ENCODE results near the gene ZIC4. TPM values are rescaled to one million over a fixed set of nuclear protein-coding genes. Genes with fewer than 3 reads are reported as not detected.

ZIC4 gene
- 0.10 and 0.84 TPM in 2 replicates for total RNA-seq (2014; rRNA removed; shearing (Covaris generic))

GRCh38 chr3:147406028-147406931, at the start of gene ZIC4:
TSS of gene ZIC4 (minus strand) at chr3:147406543. CDS start at chr3:147402797, 3,746 bp downstream.
- DNase-seq (ENCODE audit: low read depth) = no peak

- DNase-seq (ENCODE audit: low read depth) = no peak
These were observed 43.3 kb upstream of the ZIC4 start for GRCh38 chr3:147449669-147450068.

GRCh38 chr3:147447224-147447623, 40.9 kb upstream of the ZIC4 start:
- DNase-seq (ENCODE audit: low read depth) = no peak

- DNase-seq (ENCODE audit: low read depth) = no peak
These were observed 25.4 kb upstream of the ZIC4 start for GRCh38 chr3:147431751-147432150.

- no peak for DNase-seq (ENCODE audit: low read depth)
These were observed 22.4 kb upstream of the ZIC4 start for GRCh38 chr3:147428754-147429153.

DNA sequence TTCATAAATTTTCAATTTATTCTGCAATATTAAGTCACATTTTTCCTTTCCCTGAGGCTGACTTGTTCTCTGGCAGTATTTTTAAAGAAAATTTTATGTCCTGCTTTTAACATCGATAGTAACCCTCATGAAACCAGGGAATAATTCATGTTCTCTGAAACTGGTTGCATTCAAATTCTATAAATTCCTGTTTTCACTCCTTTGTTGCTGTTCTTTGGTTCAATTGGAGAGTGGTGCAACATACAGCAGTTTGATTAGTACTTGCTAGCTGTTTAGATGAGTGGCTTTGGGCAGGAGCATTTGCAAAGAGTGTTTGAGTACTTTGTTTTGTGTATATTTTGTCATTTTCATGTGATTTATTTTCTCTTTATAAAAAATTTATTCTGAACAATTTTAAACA, 22.0 kb upstream of the ZIC4 start:
- no peak for DNase-seq (ENCODE audit: low read depth)

DNA sequence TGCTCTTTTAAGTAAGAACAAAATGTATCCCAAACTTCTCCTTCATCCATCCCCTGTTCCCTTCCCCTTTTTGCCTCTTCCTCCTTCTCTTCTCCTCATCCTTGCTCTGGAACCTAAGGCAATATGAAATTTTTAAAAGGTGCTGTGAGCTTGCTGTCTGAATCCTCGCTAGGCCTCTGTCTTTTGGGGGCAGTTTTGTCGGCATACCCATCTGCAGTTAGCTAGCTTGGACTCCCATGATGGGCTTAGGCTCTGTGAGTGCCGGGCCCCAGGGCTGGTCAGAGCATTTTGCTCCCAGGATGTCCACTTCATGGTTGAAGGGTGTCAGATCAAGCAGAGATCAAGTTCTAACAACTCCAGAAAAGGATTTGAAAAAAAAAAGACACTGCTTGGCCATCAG, 21.4 kb upstream of the ZIC4 start:
- no peak for DNase-seq (ENCODE audit: low read depth)

GRCh38 chr3:147426931-147427330, 20.6 kb upstream of the ZIC4 start:
- DNase-seq (ENCODE audit: low read depth) = no peak

- no peak for DNase-seq (ENCODE audit: low read depth)
These were observed 19.1 kb upstream of the ZIC4 start for GRCh38 chr3:147425388-147425850.

DNA sequence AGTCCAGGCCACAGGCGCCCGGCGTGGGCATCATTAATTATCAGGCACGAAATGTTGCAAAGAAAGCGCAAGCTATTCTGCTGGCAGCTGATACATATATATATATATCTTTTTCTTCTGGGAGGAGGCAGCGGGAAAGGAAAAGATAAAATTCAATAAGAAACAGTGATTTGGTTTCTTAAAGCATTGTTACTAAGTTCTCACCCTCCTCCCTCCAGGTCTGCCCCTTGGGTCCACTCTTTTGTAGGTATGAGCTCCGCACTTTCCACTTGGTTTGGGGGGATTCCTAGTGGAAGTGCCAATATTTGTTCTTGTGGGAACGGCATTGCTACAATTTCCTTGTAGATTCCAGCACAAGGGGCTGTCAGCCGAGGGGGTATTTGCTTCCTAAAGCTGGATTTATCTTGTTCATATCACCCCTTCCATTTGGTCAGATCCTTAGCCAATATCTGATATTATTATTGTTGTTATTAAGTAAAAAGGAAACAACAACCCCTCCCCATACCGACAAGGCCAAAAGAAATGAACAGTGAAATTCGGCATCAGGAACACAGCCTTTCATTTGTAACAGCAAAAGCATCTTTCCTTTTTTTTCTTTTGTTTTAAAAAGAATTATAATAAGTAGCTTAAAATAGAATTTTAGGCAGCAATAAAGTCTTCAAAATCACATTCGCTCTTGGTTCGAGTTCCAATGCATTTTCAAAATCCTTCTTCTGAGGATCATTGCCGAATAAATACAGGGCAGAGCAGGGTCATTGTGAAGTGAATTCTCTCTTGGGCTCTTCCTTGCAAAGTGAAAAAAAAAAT, 18.4 kb upstream of the ZIC4 start:
- DNase-seq (ENCODE audit: low read depth) = no peak

DNA sequence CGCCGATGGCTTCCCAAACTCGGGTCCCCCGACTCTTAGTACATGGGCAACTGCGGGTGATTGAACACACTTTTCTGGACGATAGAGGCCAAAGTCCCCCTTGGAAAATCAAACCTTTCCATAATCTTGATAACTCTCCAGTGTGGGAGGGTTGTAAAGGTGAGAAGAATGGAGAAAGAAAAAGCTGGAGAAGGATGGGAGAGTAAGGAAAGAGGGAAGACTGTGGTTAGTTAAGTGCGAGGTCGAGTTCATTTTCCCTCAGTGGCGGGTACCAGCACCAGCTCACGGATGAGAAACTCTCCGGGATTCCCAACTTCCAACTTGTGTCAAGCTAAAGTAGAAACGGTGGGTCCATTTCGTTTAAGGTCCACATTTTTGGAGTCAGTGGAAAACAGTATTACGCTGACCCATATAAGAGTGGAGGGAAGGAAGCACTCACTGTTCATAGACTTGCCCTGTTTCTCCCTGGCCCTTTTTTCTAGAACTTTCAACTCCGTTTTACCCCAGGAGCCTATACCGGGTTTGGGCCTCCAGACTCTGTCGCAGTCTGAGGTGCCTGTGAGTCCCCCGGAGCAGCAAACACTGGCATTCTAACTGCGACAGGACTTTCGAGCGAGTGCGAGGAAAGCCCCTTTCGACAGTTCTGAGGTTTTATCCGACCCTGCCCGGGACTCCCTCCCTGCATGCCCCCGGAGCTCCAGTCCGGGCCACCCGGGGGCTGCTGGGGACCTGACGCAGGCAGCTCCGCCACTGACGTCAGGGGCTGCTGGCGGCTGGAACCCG, 17.6 kb upstream of the ZIC4 start:
- DNase-seq (ENCODE audit: low read depth) = no peak

- DNase-seq (ENCODE audit: low read depth) = no peak
These were observed 17.1 kb upstream of the ZIC4 start for GRCh38 chr3:147423537-147423797.

- peak; percentile 28 for DNase-seq (ENCODE audit: low read depth)
These were observed 16.5 kb upstream of the ZIC4 start for GRCh38 chr3:147422601-147423536.

DNA sequence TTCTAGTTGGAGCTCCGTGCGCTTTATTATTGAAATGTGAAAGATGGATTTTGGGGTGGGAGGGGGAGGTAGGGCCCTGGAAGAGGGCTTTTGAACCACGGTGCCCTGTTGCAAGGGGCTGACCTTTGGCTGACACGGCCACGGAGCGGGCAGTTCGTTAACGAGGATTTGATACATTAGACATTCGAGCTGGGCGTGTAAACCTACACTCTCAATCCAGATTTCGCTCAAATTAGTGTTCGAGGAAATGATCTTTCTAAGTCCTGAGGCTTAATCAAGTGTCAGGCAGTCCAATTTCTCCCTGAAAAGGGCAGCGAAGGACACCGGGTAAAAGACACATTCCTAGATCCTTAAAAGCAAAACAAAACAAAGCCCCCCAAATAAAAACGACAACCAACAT, 15.9 kb upstream of the ZIC4 start:
- DNase-seq (ENCODE audit: low read depth) = no peak

GRCh38 chr3:147421184-147421912, 15.0 kb upstream of the ZIC4 start:
- DNase-seq (ENCODE audit: low read depth) = no peak

- no peak for DNase-seq (ENCODE audit: low read depth)
These were observed 14.2 kb upstream of the ZIC4 start for GRCh38 chr3:147420353-147421183.

- no peak for DNase-seq (ENCODE audit: low read depth)
These were observed 13.5 kb upstream of the ZIC4 start for GRCh38 chr3:147419781-147420224.

DNA sequence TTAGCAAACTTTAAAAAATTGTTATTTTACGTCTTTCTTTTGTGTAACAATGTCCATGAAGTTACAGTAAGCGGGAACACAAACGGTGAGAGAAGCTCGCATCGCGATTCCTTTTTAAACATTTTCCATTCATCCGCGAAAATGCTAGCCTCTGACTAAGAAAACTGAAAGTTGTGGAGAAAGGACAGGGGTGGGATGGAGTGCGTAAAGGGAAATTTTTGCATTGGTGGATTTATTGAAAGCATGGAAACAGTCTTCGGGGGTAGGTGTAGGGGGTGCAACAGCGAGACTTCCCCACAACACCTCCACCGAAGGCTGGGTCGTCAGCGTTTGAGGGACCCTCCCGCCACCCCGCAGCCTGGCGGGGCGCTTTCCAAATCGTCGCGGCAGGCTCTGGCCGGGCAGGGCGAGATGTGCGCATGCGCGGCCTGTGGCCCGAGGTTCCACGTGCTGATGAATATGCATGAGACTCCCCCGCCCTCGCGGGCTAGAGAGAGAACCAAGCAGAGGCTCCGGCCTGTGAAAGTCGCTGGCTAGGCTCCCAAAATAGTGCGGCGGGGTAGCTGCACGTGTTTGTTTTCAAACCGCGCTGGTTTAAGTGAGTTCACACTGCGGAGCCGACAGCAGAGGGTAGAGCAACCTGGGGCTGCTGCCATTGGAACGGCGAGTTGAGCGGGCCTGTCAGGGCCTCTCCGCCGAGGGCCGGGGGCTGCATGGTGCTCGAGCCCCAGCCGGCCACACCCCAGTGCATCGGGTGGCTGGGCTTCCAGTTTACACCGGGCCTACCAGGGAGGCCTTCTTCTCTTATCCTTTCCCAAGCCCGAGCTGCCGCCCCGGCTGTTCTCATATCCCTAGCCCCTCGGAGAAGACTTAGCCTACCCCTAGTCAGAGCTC, 12.7 kb upstream of the ZIC4 start:
- no peak for DNase-seq (ENCODE audit: low read depth)
